Suppressor macrophage (primary cell): ENCODE measurements around the gene KDM4C.

Experiments used
- DNase-seq, 4 experiments: peaks; one replicate each; pipeline ENCODE4 v3.0.0-alpha.2; 2020 to 2022

Gene KDM4C

DNA sequence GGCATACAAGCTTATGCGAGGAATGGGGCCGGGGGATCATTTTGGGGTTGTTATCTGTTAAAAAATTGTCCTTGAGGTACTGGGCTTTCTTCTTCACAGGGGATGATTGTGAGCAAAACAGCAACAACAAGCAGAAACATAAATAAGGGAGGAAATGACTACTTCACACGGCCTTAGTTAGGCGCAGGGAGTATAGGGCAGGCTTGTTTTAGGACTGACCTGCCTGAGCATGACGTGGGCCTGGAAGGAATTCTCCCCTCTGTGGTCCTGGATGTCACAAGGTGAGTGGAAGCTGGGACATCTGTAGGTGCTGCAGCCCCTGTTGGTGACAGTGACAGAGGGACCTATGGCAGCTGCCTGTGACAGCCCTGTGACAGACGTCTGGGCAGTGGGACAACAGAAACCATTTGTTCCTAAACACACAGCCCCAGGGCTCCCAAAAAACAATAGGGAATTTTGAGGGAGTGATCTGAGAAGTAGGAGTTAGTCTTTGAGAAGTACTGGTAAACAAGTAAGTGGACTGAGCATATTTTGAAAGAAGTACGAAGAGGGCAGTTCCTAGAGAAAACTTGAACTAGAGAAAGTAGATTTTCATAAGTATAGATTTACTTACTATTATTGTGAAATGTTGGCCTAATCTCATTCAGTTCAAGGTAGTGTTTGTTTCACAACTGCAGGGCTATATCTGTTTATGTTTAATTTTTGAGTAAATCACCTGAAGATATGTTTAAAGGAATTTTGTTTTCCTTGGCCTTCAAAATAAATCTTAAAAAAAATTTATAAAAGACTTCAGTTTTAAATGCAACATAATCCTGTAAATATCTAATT, 113.1 kb downstream of the KDM4C start:
- DNase-seq, result no peak

DNA sequence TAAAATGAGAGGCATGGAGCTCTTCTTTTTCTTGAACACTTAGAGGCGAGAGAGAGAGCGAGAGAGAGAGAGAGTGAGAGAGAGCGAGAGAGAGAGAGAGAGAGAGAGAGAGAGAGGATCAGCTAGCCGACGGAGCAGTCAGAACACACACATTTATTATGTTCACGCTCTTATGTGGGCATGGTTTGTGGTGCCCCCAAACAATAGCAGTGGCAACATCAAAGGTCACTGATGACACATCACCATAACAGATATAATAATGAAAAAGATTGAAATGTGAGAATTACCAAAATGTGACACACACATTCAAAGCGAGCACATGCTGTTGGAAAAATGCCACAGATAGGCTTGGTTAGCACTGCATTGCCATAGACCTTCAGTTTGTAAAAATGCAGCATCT, 116.1 kb downstream of the KDM4C start:
- DNase-seq, result no peak

DNA sequence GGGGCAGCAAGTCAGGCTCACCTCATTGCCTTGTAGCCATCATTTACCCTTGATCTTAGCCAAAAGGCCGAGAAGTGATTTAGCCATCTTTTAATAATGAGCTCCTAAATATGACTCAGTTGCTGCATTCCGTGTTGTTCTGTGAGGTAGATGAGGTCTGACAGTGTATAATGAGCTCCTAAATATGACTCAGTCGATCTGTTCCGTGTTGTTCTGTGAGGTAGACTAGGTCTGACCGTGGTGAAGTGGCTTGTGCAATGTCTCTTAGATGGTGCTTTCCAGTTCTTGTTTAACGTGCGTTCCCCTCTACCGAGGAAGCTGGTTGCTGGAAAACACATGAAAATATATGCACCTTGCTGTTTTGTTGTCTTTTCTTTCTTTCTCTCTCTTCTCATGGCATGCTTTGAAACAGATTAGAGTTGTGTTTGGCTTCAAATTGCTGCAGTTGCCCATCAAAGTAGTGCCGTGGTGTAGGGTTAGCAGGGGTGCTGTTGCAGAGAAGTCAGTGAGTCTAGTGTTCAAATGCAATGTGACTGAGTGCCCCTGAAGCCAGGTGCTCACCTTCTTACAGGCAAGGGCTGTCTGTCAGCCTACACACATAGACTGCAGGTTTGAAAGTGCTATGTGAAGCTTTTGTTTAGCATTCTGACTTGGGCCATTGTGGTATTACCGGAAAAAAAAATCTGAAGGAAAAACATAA, 118.6 kb downstream of the KDM4C start:
- DNase-seq, result no peak

DNA sequence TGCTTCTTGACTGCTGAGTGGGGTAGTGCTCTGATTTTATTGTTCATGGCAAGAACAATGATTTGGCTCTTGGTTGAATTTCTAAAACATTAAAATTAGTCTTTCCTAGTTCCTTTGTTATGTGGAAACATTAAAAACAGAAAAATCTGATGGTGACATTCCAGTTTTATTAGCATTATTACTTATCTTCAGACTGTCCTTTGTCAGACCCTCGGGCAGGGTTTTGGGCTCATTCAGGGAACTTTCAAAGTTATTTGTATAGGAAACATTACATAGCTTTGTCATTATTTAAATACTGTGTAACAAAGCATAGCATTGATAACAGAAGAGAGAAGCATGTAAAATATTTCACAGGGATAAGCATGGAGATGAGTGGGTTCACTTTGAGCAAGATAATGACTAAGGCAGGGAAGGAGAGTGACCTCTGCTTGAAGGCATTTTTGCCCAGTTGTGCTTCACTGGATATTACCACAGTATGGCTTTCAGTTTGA, 119.9 kb downstream of the KDM4C start:
- DNase-seq, result peak in 3 of 4 experiments; percentile 12 to 33 (median 13)

DNA sequence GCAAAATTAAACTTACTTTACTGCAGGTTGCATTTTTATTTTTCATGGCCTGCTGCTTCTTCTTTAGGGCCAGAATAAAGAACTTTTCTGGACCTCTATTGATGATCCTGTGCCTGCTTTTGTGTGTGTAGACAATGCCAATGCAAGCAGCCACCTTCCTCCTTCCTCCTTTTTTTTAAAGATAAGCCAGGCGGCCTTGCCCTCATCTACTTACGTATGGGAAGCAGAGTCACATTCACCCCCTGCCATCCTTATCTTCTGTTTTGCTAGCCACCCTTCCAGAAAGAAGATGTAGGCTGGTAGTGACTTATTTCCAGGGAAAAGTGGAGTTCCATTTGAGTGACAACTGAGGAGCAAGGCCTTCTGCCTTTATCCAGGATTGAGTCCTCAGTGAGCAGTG, 122.9 kb downstream of the KDM4C start:
- DNase-seq, result no peak

DNA sequence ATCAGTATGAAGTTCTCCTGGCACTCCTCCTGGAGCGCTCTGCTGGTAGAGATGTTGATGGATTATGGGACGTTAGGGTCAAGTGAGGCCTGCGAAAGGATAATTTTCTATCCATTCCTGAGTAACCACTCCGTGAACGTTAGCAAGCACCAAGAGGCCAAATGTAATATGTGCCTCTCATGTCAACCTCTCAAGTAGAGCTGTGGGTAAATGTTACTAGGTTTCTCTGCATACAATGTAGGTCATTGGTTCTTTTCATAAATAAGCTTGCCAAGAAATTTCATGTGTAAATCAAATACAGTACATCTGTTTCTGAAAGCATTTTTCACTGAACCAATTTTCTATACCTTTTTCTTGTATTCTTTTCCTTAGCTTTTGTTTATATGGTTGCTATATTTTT, 126.3 kb downstream of the KDM4C start:
- no peak for DNase-seq

DNA sequence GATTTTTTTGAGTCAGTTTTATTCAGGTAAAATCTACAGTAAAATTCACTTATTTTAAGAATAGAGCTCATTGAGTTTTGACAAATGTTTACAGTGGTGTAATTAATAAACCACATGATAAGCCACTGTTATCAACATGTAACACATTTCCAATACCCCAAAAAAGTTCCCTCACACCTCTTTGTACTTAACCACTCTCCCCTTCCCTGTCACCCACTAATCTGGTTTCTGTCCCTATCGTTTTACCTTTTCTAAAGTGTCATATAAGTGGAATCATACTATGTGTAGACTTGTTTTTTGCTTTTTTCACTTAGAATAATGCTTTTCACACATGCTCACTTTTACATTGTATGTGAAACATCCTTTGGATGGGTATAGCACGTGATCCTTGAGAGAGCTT, 127.2 kb downstream of the KDM4C start:
- no peak for DNase-seq

DNA sequence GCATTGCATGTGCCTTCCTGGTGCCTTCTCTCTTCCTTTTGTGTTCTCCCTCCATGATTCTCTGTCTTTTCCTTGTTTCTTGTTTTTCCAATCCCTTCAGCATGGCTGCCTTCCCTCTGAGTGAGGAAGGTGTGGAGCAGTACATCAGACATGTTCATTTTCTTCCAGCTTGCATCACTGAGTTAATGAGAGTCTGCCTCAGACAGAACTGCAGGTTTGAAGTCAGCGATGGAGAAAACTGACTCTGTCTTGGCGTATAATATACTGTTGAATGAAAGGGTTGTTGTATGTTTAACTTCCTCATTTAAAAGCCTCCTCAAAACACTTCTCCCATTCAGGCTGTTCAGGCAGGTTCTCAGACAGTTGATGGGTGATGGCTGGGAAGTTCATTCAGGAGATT, 129.3 kb downstream of the KDM4C start:
- DNase-seq, result peak in 1 of 4 experiments; percentile 12

DNA sequence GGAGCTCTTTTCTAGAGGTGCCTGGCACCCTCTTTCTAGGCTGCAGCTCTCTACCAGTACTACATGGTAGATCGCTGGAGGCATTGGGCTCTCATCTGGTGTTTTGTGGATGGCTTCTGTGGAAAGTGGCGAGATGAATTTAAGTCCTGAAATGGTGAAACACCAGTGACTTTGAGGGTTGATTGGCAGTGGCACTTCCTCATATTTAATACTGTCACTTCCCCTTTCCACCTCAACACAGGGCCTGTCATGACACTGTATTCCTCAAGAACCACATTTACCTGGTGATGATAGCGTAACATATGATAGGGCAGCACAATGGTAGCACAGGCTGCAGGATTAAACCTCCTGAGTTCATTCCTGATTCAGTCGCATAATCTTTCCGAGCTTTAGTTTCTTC, 132.1 kb downstream of the KDM4C start:
- DNase-seq, result peak; percentile 8 to 58 (median 45)

DNA sequence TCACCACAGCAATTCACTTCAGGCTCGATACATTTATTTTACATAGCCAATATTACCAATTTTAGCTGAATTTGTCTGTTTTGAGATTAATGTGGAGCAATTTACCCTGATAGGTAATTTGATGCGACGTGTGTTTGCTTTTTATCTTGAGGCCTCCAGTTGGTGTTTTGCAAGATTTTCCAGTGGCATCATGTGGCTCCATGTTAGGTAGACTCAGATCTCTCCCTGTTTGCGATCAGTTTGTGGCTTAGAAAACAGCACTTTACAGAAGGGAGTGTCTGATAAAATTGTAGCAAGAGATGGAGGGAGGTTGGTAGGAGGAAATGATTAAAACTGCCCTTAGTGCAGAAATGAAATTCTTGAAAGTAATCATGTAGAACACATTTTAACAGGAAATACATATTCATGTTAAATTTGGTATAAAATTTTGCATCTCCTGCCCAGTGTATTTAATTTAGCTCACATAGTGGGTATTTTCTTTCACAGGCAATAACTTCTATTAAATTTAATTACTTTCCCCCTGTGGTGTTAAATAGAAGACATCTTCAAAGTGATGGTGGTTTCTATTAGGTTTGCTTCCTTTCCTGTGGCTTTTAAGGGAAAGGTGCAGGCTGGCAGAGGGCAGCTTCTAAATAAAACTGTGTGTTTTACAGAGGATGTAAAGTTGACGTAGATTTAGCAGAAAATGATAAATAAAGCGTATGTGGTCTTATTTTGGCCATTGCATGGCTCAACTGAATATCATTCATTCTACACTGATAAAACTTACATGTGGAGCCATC, 135.8 kb downstream of the KDM4C start:
- no peak for DNase-seq

DNA sequence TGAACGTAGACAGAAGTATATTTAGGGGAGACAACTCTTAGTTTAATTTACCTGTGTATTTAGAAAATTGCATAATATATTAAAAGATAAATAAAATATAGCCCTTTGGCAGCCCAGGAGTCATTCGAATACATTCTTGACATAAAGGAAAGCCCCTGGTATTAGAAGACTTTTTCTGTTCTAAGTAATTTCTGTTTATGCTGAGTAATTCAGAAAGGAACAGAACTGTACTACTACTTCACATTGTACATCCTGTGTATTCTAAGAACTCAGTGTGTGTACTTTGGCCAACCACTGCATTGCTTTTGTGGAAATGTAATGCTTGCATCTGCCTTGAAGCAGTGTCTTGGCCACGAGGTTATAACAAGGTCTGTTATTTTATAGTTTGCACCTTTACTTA, 136.4 kb downstream of the KDM4C start:
- DNase-seq, result no peak

DNA sequence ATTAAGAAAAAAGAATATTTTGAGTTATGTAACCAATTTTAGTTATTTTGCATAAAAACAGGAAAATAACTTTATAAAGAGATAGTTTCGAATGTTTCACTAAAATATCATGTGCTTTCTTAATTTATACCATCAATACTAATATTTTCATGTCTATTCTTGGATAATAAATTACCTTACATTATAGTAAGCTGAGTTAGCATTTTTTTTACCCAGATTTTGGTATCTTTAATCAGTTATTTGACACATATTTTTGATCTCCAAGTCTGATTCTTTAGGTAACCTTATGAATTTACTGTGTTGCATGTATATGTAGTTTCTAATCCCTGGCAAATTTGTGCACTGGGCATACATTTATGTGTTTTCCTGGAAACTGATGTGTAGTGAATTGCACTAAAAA, 138.0 kb downstream of the KDM4C start:
- no peak for DNase-seq

DNA sequence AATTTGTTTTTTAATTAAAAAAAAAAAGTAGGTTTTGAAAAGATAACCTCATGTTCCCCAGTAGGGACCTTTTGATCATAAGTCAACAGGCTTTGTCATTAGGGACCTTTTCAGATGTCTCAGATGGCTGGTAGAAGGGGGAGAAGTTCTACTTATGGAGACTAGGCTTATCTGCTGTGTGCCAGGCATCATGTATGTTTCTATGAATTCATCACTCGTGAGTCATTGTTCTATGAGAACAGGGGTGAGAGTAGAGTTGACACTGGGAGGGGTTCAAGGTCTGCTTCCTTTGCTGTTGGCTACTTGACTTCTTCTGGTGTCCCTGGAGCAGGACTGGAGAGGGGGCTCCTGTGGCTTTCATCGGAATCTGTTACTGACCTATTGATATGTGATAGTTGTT, 138.8 kb downstream of the KDM4C start:
- no peak for DNase-seq

DNA sequence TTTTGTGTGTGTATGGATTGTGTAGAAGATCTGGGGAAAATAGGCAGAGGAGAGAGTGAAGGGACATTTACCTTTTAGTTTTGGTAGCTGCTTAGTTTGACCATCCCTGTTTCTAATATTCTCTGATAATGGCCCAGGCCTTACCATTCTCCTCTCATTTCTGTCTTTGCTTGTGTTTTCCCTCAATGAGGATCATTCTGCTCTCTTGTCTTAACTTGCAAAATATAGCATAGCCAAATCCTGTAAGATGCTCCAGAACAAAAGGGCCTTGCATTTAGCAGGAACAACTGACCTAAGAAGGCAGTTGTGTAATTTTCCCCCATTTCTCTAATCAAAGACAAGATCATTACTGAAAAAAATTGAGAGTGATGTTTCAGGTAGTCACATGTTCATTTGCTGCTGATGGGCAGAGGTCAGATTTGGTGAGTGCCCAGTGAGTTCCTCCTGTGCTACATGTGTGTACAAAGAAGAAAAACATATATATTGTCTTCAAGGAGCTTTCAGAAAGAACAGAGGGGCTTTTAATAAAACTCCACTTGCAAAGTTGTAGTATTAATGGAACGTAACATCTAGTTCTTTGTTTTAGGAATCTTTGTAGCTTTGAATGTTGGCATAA, 139.5 kb downstream of the KDM4C start:
- no peak for DNase-seq

DNA sequence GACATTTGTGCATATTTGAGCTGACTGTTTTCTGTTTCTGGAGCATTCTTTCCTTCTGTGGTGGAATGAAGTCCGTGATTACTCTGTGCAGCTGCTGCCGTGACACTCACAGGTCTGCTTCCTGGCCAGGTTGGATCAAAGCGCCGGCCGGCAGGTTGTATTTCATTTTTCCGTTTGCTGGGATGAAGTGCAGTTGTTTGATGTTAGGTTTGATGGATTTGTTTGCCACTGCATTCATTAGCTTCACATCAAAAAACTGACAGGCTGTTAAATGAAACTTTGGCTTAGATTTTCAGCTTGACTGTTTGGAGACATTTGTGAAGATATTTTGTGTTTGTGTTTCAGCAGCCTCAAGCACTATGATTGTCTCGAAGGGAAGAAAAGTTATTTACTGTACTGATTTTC, 140.1 kb downstream of the KDM4C start:
- no peak for DNase-seq

DNA sequence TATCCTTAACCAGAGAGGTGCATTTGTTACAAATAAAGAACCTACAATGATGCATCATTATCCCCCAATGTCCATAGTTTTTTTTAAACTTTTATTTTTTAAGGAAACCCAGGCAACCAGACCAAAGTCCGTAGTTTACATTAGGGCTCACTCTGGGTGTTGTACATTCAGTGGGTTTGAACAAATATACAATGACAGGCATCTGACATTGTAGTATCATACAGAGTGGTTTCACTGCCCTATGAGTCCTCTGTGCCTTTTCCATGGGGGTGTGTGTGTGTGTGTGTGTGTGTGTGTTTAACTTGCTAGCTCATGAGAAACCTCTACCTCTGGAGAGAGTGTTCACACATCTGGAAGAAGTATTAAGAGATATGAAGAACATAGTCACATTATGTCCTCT, 141.5 kb downstream of the KDM4C start:
- no peak for DNase-seq

DNA sequence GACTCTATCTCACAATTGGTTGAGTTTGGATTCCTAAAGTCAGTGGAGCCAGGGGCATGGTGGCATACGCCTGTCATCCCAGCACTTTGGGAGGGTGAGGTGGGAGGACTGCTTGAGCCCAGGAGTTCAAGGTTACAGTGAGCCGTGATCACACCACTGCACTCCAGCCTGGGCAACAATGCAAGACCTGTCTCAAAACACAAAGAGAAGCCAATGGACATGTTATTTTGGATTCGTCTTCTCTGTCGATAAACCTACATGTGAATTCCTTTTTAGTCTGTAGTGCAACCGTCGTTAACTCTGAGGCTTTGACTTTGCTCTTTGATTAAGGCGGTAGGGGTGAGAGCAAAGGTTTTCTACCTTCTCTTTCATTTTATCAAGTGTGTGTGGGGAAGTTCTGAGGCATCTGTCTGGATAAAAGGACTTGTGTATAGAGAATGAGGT, 142.7 kb downstream of the KDM4C start:
- no peak for DNase-seq

DNA sequence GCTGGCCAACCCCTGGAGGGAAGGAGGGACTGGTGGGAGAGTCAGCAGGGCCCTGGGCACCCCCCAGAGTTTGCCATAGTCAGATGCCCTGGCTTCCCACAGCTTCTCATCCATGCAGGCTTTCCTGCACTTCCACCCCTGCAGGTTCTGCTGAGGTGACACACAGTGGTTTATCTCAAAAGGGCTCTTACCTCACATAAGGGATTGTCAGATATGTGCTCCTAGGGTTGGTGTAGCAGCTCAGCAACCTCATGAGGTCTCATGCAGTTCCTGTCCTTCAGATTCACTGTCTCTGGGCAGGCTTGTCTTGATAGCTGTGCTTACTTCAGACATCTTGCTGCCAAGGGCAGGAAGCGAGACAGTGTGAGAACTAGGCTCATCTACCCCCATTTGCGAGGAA, 143.4 kb downstream of the KDM4C start:
- DNase-seq, result no peak

DNA sequence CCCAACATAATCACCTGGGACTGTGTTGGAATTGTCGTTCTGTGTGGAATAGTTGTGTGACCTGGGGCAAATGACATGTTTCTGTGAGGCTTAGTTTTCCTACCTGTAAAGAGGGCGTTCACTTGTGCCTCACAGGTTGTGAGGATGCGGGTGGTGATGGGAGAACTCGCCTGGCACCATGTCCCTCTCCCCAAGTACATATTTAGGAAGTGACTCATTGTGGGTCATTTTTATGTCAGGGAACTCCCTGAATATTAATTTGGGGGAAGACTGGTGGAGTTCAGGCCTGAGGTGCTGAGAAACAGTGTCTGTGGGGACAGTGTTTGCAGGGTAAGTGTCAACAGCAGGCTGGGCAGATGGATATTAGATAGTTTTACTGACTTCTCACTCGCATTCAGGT, 144.7 kb downstream of the KDM4C start:
- DNase-seq, result peak in 1 of 4 experiments; percentile 13

DNA sequence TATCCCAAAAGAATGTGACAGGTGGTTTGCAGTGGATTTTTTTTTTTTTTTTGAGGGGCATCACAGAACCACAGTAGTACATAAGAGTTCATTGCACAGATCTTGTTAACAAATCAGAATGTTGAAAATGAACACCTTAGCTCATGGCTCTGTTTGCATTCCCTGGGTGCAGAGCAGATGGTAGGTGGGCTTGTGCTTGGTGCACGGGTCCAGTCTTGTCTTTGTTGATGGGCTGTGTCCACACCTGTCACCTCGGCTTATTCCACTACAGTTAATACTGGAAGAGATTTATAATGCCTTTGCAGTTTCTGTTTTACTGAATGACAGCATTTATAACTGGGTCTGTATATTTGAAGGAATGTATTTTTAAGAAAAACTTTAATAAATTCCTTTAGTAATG, 146.6 kb downstream of the KDM4C start:
- DNase-seq, result no peak

DNA sequence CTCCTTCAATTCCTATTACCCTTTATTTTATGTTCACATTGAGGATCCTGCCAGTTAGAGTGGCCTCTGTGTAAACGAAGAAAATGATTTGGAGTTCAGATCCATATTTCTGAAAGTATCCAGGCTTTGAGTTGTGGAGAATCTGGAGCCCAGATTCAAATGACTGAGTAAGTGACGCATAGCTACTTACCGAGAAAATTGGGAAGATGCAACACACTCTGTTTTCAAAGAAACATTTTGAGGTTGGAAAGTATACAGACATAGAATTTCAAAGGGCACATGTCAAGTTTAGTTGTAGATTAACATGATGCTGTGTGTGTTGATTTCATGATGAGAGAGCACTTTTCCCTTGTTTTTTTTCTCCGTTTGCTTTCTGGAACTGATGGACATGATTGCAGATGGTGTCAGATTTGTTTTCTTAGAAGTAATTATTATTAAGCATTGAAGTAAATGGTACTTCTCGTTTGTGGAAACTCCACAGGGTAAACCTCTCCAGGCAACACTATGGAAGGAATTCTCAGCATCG, 148.1 kb downstream of the KDM4C start:
- DNase-seq, result no peak

DNA sequence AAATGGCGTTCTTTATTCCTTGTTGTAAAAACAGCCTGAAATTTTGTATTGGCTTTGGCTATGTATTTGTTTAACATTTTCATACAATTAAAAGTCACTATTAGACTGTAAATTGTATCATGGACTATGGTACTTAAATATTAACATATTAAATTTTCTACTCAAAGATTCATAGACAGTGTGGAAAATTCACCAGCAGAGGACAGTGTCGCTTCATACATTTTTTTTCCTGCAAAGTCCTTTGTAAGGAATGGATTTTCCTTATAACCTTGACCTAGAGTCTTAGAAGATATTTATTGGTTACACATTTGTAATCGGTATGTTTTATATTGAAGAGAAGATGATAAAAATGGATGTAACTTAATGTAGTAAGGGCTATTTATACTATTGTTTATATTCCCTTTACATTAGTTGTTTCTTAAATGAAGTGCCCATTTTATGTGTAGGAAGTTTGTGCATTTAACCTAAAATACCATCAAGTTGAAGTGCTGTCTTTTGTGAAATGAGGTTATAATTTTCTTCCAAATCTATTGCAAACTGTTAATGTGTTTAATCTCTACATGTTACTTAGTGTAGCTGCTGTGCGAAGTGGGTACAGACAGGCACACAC, 150.1 kb downstream of the KDM4C start:
- DNase-seq, result peak in 2 of 4 experiments; percentile 23 to 24
